Parathyroid adenoma (tissue), 2 donors: Measurements from ENCODE around the gene RAC3.

Source experiments
- H2AFZ ChIP-seq: fragments of 300-600 bp; sonication (generic); one replicate; pipeline ENCODE4 v1.7.0; 2017; ENCODE audit warnings: antibody characterized with exemption, mild to moderate bottlenecking
- H3K27ac ChIP-seq: fragments of 300-600 bp; sonication (generic); one replicate; pipeline ENCODE4 v1.7.0; 2017
- H3K27me3 ChIP-seq: fragments of 300-600 bp; sonication (generic); one replicate; pipeline ENCODE4 v1.7.0; 2017; ENCODE audit warnings: low read length; ENCODE audit not compliant: control insufficient read depth, insufficient read depth
- H3K36me3 ChIP-seq: fragments of 300-600 bp; sonication (generic); one replicate; pipeline ENCODE4 v1.7.0; 2017; ENCODE audit warnings: low read length; ENCODE audit not compliant: control insufficient read depth, insufficient read depth
- H3K4me1 ChIP-seq: fragments of 300-600 bp; sonication (generic); one replicate; pipeline ENCODE4 v1.7.0; 2017; ENCODE audit warnings: control low read depth
- H3K4me2 ChIP-seq: fragments of 300-600 bp; sonication (generic); one replicate; pipeline ENCODE4 v1.7.0; 2017; ENCODE audit warnings: low read length
- H3K4me3 ChIP-seq: fragments of 300-600 bp; sonication (generic); one replicate; pipeline ENCODE4 v1.7.0; 2017; ENCODE audit warnings: low read depth, low read length
- H3K79me2 ChIP-seq: fragments of 300-600 bp; sonication (generic); one replicate; pipeline ENCODE4 v1.7.0; 2017; ENCODE audit warnings: control low read depth
- H3K9ac ChIP-seq: fragments of 300-600 bp; sonication (generic); one replicate; pipeline ENCODE4 v1.7.0; 2017; ENCODE audit warnings: mild to moderate bottlenecking
- H3K9me3 ChIP-seq: fragments of 300-600 bp; sonication (generic); one replicate; pipeline ENCODE4 v1.7.0; 2017; ENCODE audit warnings: low read length; ENCODE audit not compliant: control insufficient read depth
- TF ChIP-seq, protein P1 (sequence below): fragments of 300-600 bp; sonication (generic); IDR thresholded peaks from one replicate; pipeline ENCODE4 v1.7.0; 2017; ENCODE audit warnings: antibody characterized with exemption, mild to moderate bottlenecking
- donor health status: primary hyperparathyroidism.

The RAC3 gene

GRCh38 chr17:82003411-82004381 is 27.8 kb upstream of the RAC3 start:
- H3K27ac ChIP-seq: no peak overlapping the region
- TF ChIP-seq, protein P1, sequence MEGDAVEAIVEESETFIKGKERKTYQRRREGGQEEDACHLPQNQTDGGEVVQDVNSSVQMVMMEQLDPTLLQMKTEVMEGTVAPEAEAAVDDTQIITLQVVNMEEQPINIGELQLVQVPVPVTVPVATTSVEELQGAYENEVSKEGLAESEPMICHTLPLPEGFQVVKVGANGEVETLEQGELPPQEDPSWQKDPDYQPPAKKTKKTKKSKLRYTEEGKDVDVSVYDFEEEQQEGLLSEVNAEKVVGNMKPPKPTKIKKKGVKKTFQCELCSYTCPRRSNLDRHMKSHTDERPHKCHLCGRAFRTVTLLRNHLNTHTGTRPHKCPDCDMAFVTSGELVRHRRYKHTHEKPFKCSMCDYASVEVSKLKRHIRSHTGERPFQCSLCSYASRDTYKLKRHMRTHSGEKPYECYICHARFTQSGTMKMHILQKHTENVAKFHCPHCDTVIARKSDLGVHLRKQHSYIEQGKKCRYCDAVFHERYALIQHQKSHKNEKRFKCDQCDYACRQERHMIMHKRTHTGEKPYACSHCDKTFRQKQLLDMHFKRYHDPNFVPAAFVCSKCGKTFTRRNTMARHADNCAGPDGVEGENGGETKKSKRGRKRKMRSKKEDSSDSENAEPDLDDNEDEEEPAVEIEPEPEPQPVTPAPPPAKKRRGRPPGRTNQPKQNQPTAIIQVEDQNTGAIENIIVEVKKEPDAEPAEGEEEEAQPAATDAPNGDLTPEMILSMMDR: no peak
- H3K27me3 ChIP-seq: no peaks in the 10 kb centered on the region
- H3K9ac ChIP-seq: no peak overlapping the region
- H3K9me3 ChIP-seq: no peaks in the 10 kb centered on the region
- H3K4me1 ChIP-seq: no peaks in the 10 kb centered on the region
- peaks cover 3% of the 10 kb centered on the region for H3K79me2 ChIP-seq
- H3K36me3 ChIP-seq: no peaks in the 10 kb centered on the region
- no peak overlapping the region for H3K4me2 ChIP-seq
- H3K4me3 ChIP-seq: no peak overlapping the region
- H2AFZ ChIP-seq: no peak overlapping the region

DNA sequence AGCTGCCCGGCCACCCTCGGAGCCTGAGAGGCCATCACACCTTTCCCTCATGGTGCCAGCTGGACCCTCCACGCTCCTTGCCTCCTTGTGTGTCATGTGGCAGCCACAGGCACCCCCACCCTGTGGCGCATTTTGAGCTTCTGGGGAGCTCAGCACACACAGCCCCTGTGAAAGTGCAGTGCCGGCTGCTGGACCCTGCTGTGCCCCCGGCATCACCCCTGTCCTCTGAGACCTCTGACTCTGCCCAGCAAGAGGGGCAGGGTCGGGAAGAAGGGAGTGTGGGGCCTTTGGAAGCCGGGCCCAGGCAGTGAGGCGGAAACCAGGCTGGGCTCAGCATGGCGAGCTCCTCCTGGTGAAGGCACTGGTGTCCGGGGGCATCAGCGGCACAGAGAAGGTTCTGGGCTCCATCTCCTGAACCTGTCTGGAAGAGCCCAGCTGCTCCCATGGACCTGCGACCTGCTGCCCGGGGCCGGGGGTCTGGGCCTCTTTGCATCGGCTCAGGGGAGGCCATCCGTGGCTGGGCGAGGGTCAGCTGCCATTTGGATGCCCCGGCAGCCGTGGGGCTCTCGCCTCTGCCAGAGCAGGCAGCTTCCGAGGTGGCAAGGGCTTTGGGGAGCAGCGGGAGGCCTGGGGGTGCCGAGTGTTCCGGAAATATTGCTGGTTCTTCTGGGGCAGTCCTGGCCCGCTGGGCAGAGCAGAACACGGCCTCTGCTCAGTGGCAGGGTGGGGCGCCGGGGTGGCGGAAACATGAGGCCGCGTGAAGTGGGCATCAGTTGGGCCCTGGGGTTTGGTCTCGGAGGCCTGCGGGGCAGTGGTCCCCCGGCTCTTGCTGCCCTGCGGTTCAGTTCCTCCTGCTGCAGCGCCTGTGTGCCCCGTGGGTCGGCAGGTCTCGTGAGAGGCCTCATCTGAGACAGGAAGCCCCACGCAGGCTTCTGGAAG is 26.7 kb upstream of the RAC3 start:
- no peak overlapping the region for H3K4me3 ChIP-seq
- TF ChIP-seq, protein P1: no peak
- no peaks in the 10 kb centered on the region for H3K79me2 ChIP-seq
- no peaks in the 10 kb centered on the region for H3K27me3 ChIP-seq
- H2AFZ ChIP-seq: no peak overlapping the region
- H3K36me3 ChIP-seq: no peaks in the 10 kb centered on the region
- no peaks in the 10 kb centered on the region for H3K9me3 ChIP-seq
- no peak overlapping the region for H3K9ac ChIP-seq
- no peak overlapping the region for H3K4me2 ChIP-seq
- H3K4me1 ChIP-seq: no peaks in the 10 kb centered on the region
- H3K27ac ChIP-seq: no peak overlapping the region

DNA sequence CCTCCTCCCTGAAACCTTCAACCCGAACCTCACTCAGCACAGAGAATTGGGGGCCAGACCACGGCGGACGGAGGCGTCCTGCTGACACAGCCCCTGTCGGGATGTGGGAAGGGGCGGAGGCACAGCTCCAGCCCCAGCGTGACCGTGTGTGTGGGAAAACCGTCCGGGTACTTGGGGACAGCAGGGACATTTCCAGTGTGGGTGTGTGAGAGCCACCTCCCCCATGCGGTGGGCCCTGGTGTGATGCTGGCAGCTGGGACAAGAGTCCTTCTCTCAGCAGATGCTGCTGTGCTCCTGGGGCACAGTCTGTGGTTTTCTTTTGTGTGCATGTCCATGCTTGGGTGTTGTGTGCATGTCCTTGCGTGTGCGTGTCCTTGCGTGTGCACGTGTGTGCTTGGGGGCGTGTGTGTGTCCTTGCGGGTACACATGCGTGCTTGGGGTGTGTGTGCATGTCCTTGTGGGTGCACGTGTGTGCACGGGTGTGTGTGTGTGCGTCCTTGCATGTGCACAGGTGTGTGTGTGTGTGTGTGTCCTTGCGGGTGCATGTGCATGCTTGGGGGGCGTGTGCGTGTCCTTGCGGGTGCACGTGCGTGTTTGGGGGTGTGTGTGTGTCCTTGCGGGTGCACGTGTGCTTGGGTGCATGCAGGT is 25.7 kb upstream of the RAC3 start:
- TF ChIP-seq, protein P1: no peak
- Histone ChIP-seq H3K4me3 (no peak overlapping the region), H3K9me3 (no peaks in the 10 kb centered on the region), H3K4me1 (no peaks in the 10 kb centered on the region), H3K79me2 (no peaks in the 10 kb centered on the region), H3K36me3 (no peaks in the 10 kb centered on the region), H2AFZ (no peak overlapping the region), H3K27ac (no peak overlapping the region), H3K9ac (no peak overlapping the region), H3K4me2 (no peak overlapping the region), H3K27me3 (no peaks in the 10 kb centered on the region)

- H2AFZ ChIP-seq: no peak overlapping the region
- H3K4me3 ChIP-seq: no peak overlapping the region
- H3K4me1 ChIP-seq: no peaks in the 10 kb centered on the region
- H3K79me2 ChIP-seq: no peaks in the 10 kb centered on the region
- no peaks in the 10 kb centered on the region for H3K27me3 ChIP-seq
- H3K36me3 ChIP-seq: no peaks in the 10 kb centered on the region
- TF ChIP-seq, protein P1: no peak
- no peak overlapping the region for H3K9ac ChIP-seq
- no peaks in the 10 kb centered on the region for H3K9me3 ChIP-seq
- no peak overlapping the region for H3K4me2 ChIP-seq
- no peak overlapping the region for H3K27ac ChIP-seq
Observed at GRCh38 chr17:82006468-82007227, 24.8 kb upstream of the RAC3 start.
